Endothelial cell of umbilical vein (primary cell): ENCODE results near the gene CAP2. TPM values are rescaled to one million over a fixed set of nuclear protein-coding genes. Genes with fewer than 3 reads are reported as not detected.

Experiments
- BruUV-seq: library from RNA; stranded (reverse); fragments of 400-500 nt; replicated peaks from 2 replicates; lab custom pipeline; 2021; lab: Mats Ljungman, UMichigan
- CTCF ChIA-PET: fragments of 300-600, 350-600 bp; sonication (Branson Sonifier 250); formaldehyde crosslinking; loops from one replicate; lab custom pipeline; 2021; ENCODE audit warnings: antibody characterized with exemption, inconsistent platforms; lab: Charles Lee
- POLR2A ChIA-PET: fragments of 300-600, 350-600 bp; sonication (Branson Sonifier 250); formaldehyde crosslinking; loops from one replicate; lab custom pipeline; 2021; ENCODE audit warnings: antibody characterized with exemption, inconsistent platforms; lab: Charles Lee
- DNase-seq: peaks from one replicate; pipeline ENCODE4 v3.0.0-alpha.2; 2011; ENCODE audit warnings: low read depth, low spot score
- FAIRE-seq: peaks from 2 replicates; lab custom pipeline; 2011; peaks lifted over from hg19 to GRCh38; lab: Jason Lieb, UNC
- H2AFZ ChIP-seq: 2 replicates; pipeline ENCODE4 v1.6.0; 2012; ENCODE audit warnings: low read depth, low read length, control low read depth, inconsistent platforms
- H3K27ac ChIP-seq: 2 replicates; pipeline ENCODE4 v1.5.1; 2011; ENCODE audit warnings: low read depth, mild to moderate bottlenecking, control low read depth, low read length, moderate library complexity; ENCODE audit not compliant: insufficient read depth
- H3K27me3 ChIP-seq, 2 experiments: 2 replicates each; pipeline versions ENCODE4 v1.6.0 to v1.6.1; 2011; ENCODE audit warnings: low read length in 2 of 2, mixed read lengths in 1 of 2; ENCODE audit not compliant: control insufficient read depth in 2 of 2, insufficient read depth in 2 of 2
- H3K36me3 ChIP-seq, 2 experiments: 2 replicates in 1 of 2; 3 replicates in 1 of 2; pipeline ENCODE4 v1.5.1; 2011; ENCODE audit warnings: low read length in 2 of 2, mild to moderate bottlenecking in 1 of 2, moderate library complexity in 1 of 2; ENCODE audit not compliant: control insufficient read depth in 2 of 2, insufficient read depth in 2 of 2; ENCODE audit errors: extremely low read depth in 1 of 2
- H3K4me1 ChIP-seq: 3 replicates; pipeline ENCODE4 v1.5.1; 2011; ENCODE audit warnings: mild to moderate bottlenecking, low read length; ENCODE audit not compliant: control insufficient read depth, insufficient read depth; ENCODE audit errors: extremely low read depth
- H3K4me2 ChIP-seq: 2 replicates; pipeline ENCODE4 v1.6.1; 2011; ENCODE audit warnings: low read length, control low read depth, mixed read lengths; ENCODE audit not compliant: insufficient read depth
- H3K4me3 ChIP-seq, 3 experiments: fragments of 200-600 bp in 1 of 3; sonication (generic), shearing (Covaris generic) in 1 of 3; replicated peaks in 1 of 3; 2 replicates each; pipeline ENCODE4 v1.5.1; 2011 to 2016; ENCODE audit warnings: control low read depth in 3 of 3, low read length in 3 of 3, mild to moderate bottlenecking in 2 of 3, inconsistent platforms in 1 of 3, low read depth in 1 of 3, moderate library complexity in 1 of 3; ENCODE audit not compliant: insufficient read depth in 1 of 3
- H3K79me2 ChIP-seq: 2 replicates; pipeline ENCODE4 v1.6.0; 2012; ENCODE audit warnings: low read length, inconsistent platforms; ENCODE audit not compliant: control insufficient read depth, insufficient read depth
- H3K9ac ChIP-seq: replicated peaks from 2 replicates; pipeline ENCODE3; 2011; ENCODE audit warnings: low read length, control low read depth; ENCODE audit not compliant: insufficient read depth; ENCODE audit errors: extremely low read depth
- H3K9me1 ChIP-seq: replicated peaks from 3 replicates; pipeline ENCODE4 v1.6.0; 2011; ENCODE audit warnings: mild to moderate bottlenecking, low read length; ENCODE audit not compliant: control insufficient read depth, insufficient read depth; ENCODE audit errors: extremely low read depth
- H3K9me3 ChIP-seq: replicated peaks from 2 replicates; pipeline ENCODE4 v1.5.1; 2012; ENCODE audit warnings: low read length, inconsistent platforms; ENCODE audit not compliant: control insufficient read depth, insufficient read depth
- H4K20me1 ChIP-seq: replicated peaks from 2 replicates; pipeline ENCODE3; 2011; ENCODE audit warnings: mild to moderate bottlenecking, low read length; ENCODE audit not compliant: control insufficient read depth, insufficient read depth; ENCODE audit errors: extremely low read depth
- CTCF ChIP-seq, 2 donors: IDR thresholded peaks; 1 replicate in 1 of 2; 2 replicates in 1 of 2; pipeline ENCODE4 v1.5.1; 2011; ENCODE audit warnings: low read length in 2 of 2, mild to moderate bottlenecking in 2 of 2, moderate library complexity in 2 of 2, control low read depth in 1 of 2, inconsistent platforms in 1 of 2, low read depth in 1 of 2; ENCODE audit not compliant: insufficient read depth in 1 of 2; ENCODE audit errors: extremely low read depth in 1 of 2
- EZH2 ChIP-seq: IDR thresholded peaks from 2 replicates; pipeline ENCODE4 v1.6.1; 2012; ENCODE audit warnings: borderline replicate concordance, low read depth, mild to moderate bottlenecking, moderate library complexity, low read length, inconsistent platforms; ENCODE audit not compliant: severe bottlenecking
- FOS ChIP-seq: IDR thresholded peaks from 2 replicates; pipeline ENCODE4 v1.6.1; 2011; ENCODE audit warnings: mild to moderate bottlenecking, low read length, moderate library complexity, borderline replicate concordance; ENCODE audit not compliant: insufficient read depth
- GATA2 ChIP-seq: IDR thresholded peaks from 2 replicates; pipeline ENCODE4 v1.7.0; 2011; ENCODE audit warnings: low read depth, mild to moderate bottlenecking, moderate library complexity, mixed read lengths, low read length; ENCODE audit not compliant: insufficient read length, insufficient read depth
- JUN ChIP-seq: IDR thresholded peaks from 2 replicates; pipeline ENCODE4 v1.6.1; 2011; ENCODE audit warnings: borderline replicate concordance, low read depth; ENCODE audit not compliant: insufficient read length, insufficient read depth
- MYC ChIP-seq: IDR thresholded peaks from one replicate; pipeline ENCODE4 v1.6.1; 2011; ENCODE audit warnings: mild to moderate bottlenecking, low read depth, low read length
- POLR2A ChIP-seq: IDR thresholded peaks from 2 replicates; pipeline ENCODE4 v1.6.1; 2012; ENCODE audit warnings: low read depth, mild to moderate bottlenecking, control low read depth, low read length
- POLR2AphosphoS5 ChIP-seq: IDR thresholded peaks from 2 replicates; pipeline ENCODE4 v1.6.1; 2012; ENCODE audit warnings: low read depth, mild to moderate bottlenecking, control low read depth, low read length, moderate library complexity; ENCODE audit not compliant: insufficient read depth
- dilution Hi-C: fragments of 300-500 bp; cut with MboI; formaldehyde crosslinking; loops from one replicate; pipeline ENCODE4 v1.15.0; 2019; ENCODE audit warnings: low sequenced_read_pairs; ENCODE audit not compliant: extremely low pct_ligation_motif_present
- intact Hi-C: fragments of 100-400 bp; cut with micrococcal nuclease; formaldehyde crosslinking; loops from one replicate; pipeline ENCODE4 v1.10.0; 2022
- polyA plus RNA-seq, 4 experiments: library from polyadenylated mRNA; depleted of rRNA in 3 of 4; stranded (reverse) in 3 of 4; unstranded in 1 of 4; fragments of >200 nt; gene quantifications; 2 replicates each; pipeline versions ENCODE4 v1.2.1 to v1.2.3, GENCODE V29; 2011 to 2012; ENCODE audit warnings: missing spikeins in 1 of 4
- total RNA-seq: library from RNA; stranded (reverse); gene quantifications from 2 replicates; pipeline ENCODE4 v1.2.3, GENCODE V29; 2021
- TF ChIP-seq, protein P1 (sequence below): IDR thresholded peaks from 2 replicates; pipeline ENCODE4 v1.6.1; 2011; ENCODE audit not compliant: insufficient read depth, insufficient read length

The CAP2 gene
- total and polyA plus RNA-seq, 2 donors (not counting 3 experiments of a cell fraction or from before 2014, with no cell fraction given), result 12.2 to 21.3 TPM

GRCh38 chr6:17408081-17408480, 14.7 kb downstream of the CAP2 start:
- TF ChIP-seq POLR2A (no peak), JUN (no peak), FOS (no peak), MYC (no peak), EZH2 (no peak), CTCF (IDR thresholded peaks at IDR 0.05; ENCODE audit: extremely low read depth in 1 of 2, insufficient read depth in 1 of 2, low read depth in 1 of 2, low read length in 2 of 2) (no peak), POLR2AphosphoS5 (no peak), GATA2 (no peak)
- TF ChIP-seq, protein P1, sequence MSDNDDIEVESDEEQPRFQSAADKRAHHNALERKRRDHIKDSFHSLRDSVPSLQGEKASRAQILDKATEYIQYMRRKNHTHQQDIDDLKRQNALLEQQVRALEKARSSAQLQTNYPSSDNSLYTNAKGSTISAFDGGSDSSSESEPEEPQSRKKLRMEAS, result no peak
- H3K9ac ChIP-seq, result no peak overlapping the region
- ChIA-PET CTCF (interaction anchor here (0.9 kb wide), 1 partner anchor 15 kb away, joined by 3 read pairs; no protein-coding TSS in a partner anchor), POLR2A (interaction anchor here (0.6 kb wide), 1 partner anchor 100 kb away, joined by 3 read pairs; no protein-coding TSS in a partner anchor)
- dilution Hi-C loops, result no loop called here
- H3K4me2 ChIP-seq, result no peak overlapping the region
- FAIRE-seq, result no peak
- no peaks in the 10 kb centered on the region for H3K27me3 ChIP-seq
- intact Hi-C loops, result no loop called here
- no peaks in the 10 kb centered on the region for H3K36me3 ChIP-seq
- no peaks in the 10 kb centered on the region for H3K79me2 ChIP-seq
- no peaks in the 10 kb centered on the region for H3K9me3 ChIP-seq
- H3K27ac ChIP-seq, result no peak overlapping the region
- H3K9me1 ChIP-seq, result no peaks in the 10 kb centered on the region
- BruUV-seq, result no TSS peak
- no peaks in the 10 kb centered on the region for H3K4me1 ChIP-seq
- no peak for DNase-seq
- no peak overlapping the region for H3K4me3 ChIP-seq
- H2AFZ ChIP-seq, result no peak overlapping the region
- no peaks in the 10 kb centered on the region for H4K20me1 ChIP-seq
